Stimulated activated CD8-positive, alpha-beta memory T cell treated with anti-CD3 and anti-CD28 coated beads, Interleukin-15, amount 100 ng/mL, for 48 hours (primary cell): ENCODE measurements around the gene UBQLN3.

Experiments
- DNase-seq, 2 donors: peaks; one replicate each; pipeline ENCODE4 v3.0.0-alpha.2; 2020; ENCODE audit warnings: low read depth in 2 of 2

Gene UBQLN3

DNA sequence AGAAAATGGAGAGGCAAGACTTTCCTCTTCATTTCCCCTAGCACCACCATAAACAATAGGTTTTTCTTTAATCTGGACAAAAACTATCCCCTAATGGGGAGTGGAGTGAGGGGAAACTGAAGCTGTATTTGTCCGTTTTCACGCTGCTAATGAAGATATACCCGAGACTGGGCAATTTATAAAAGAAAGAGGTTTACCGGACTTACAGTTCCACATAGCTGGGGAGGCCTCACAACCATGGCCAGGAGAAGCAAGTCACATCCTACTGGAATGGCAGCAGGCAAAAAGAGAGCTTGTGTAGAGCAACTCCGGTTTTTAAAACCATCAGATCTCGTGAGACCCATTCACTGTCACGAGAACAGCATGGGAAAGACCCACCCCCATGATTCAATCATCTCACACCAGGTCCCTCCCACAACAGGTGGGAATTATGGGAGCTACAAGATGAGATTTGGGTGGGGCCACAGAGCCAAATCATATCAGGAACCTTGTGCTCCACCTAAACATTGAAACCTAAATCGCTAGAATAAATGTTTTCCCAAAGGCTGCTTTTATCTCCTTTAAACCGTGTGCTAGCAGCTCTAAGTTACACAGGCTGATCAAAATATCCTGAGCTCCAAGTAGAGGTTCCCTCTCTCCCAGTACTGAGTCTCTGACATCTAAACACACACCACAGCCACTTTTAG is 4.3 kb downstream of the UBQLN3 start:
- no peak for DNase-seq

DNA sequence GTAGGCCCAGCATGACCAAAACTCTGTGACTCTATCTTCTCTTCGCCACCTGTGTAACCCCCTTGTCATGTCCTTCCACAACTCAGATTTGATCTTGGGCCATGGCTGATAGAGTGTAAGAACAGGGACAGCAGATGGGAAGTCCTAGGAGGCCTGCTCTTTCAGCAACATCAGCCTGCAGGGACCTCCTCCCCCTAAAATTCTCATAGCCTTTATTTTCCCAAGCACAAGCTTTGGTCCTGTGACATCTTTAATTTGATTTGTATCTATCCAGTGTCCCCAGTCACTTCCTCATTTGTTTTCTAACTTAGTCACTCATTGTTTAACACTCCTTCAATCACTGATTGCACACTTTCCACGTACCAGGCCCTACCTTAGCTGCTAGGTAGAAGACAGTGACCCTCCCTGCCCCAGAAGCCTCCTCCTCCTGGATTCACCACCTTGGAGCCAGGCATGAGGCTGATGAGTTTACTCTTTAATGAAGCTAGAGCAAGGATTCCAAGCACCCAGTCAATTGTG is 5.3 kb downstream of the UBQLN3 start:
- no peak for DNase-seq

DNA sequence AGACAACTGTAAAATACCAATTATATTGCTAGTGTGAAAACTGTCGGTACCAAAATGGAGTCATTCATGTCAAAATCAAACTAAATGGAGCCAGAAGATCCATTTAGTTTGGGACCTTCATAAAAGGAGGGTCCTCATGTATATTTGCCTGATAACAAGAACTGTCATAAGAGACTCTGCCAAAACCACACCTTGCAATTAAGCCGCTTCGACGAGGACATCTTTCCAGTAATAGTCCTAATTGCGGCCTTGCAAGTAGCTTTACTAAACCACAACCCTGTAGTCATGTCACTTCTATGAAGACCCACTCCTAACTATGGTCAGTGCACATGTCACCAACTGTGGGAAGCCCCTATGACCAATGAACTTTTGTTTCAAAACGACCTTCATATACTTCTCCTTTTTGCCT is 9.4 kb downstream of the UBQLN3 start:
- no peak for DNase-seq

DNA sequence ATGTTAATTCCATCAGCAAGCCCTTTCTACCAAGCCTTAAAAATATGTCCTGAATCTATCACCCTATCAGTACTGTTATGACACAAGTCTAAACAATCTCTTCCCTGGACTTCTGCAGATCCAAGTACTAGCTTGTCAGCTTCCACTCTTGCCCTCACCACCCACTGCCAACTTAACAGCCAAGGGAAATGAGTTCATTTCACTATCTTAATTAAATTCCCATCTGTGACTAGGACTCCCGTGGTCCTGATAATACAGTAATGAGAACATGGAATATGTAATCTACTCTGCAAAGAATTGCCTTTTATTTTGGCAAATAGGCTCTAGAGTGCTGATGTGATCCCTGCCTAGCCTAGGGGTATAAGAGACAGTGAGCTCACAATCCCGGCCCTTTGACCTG is 10.1 kb downstream of the UBQLN3 start:
- no peak for DNase-seq

DNA sequence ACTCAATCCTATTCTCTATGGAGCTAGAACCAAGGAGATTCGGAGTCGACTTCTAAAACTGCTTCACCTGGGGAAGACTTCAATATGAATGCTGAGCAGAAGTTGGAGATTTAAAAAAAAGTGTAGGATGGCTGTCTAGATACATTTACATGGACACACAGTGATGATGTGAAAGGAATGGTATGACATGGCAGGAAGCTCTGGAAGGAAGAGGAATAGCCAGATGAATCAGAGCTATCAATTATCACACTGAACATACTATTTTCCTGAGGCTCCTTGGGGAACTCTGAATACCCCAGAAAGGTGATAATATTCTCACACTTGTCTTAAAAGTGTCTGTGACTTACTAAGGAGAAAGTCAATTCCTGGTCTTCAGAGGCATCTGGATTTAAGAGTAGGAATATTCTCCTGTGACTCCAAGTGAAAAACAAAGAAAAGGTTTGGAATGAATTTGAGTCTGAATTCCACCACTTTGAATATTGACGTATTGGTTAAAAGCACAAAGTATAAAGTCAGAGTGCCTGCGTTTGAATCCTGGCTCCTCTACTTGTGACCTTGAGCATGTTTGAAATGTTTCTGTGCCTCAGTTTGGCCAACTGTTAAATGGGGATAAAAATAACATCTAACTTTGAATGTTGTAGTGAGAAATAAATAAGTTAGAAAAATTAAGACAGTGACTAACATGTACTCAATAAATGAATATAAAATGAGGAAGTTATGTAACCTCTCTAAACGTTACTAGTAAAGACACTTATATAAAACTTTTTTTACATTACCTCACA is 20.0 kb downstream of the UBQLN3 start:
- no peak for DNase-seq

DNA sequence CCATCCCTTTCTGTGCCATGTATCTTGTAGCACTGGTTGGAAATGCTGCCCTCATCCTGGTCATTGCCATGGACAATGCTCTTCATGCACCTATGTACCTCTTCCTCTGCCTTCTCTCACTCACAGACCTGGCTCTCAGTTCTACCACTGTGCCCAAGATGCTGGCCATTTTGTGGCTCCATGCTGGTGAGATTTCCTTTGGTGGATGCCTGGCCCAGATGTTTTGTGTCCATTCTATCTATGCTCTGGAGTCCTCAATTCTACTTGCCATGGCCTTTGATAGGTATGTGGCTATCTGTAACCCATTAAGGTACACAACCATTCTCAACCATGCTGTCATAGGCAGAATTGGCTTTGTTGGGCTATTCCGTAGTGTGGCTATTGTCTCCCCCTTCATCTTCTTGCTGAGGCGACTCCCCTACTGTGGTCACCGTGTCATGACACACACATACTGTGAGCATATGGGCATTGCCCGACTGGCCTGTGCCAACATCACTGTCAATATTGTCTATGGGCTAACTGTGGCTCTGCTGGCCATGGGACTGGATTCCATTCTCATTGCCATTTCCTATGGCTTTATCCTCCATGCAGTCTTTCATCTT is 20.9 kb downstream of the UBQLN3 start:
- no peak for DNase-seq

DNA sequence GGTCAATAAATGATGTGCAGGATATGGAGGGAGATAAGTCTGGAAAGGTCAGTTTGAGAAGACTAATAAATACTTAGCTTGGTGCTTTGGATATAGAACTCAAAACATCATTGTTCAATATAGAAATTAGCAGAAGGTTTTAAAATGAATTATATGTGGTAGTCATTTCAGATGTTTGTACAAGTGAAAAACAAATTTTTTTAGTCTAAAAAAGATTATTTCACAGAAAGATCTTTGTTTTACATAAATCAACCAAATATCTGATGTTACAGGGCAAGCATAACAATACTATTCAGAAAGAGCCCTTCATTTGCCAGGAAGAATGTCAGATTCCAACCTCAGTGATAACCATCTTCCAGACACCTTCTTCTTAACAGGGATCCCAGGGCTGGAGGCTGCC is 21.4 kb downstream of the UBQLN3 start, which contains the start of gene OR52D1:
Gene OR52D1, plus strand, starts transcription at position 301 of the 400 bp plus-strand sequence. Its CDS starts 22 bp downstream, at position 323.
- no peak for DNase-seq

DNA sequence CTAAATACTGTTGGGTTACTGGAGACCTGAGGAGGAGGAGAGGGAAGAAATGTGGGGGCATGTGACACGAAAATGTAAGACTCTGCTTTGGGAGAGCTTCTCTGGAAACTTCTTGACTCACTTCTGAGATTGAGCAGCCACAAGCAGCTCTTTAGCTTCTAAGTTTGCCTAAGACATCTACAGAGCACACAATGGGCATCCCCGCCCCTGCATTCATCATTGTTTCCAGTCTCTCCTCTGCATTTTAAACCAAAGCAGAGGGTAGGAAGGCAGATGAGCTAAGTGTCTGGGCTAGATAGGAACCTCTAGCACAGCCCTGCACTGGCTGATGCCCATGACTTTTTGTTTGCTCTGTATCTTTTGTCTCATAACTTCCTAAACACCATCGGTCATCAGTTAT is 23.3 kb downstream of the UBQLN3 start:
- DNase-seq = peak in 1 of 2 donors; percentile 9

DNA sequence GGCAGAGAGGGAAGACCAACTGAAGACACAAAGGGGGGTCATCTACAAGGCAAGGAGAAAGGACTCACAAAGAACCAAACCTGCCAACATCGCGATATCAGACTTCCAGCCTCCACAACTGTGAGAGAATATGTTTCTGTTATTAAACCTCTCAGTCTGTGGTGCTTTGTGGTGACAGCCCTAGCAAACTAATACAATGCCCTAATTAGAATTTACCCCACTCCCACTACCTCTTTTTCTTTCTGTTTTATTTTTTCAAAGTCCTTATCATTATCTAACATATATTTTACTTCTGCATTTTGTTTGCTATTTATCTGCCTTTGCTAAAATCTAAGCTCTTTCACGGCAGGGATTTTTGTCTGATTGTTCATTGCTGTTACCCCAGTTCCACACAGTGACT is 23.8 kb downstream of the UBQLN3 start:
- no peak for DNase-seq

DNA sequence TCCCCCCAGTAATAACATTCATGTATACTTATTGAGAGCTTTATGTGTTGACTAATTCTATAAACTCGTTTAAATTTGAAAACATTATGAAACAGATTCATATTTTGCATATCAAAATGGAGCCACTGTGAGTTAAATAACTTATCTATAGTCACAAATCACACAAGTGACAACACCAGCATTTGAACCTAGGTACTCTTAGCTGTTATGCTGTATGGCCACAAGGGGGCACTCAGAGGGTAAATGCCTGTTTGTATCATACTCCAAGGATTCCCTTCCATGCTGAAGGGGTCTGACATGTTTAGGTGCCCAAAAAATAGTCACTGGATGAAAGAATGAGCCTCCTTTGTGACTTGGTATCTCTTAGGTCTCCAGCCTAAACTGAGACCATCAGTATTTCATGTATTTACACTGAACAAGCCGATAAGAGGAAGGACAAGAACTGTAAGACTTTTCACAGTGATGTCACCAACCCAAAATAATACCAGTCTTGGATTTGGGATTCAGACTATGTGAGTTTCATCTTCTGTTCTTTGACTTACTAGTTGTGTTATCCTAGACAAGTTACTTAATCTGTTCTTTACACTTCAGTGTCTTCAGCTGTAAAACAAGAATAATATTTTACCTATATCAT is 33.5 kb downstream of the UBQLN3 start:
- DNase-seq = no peak

DNA sequence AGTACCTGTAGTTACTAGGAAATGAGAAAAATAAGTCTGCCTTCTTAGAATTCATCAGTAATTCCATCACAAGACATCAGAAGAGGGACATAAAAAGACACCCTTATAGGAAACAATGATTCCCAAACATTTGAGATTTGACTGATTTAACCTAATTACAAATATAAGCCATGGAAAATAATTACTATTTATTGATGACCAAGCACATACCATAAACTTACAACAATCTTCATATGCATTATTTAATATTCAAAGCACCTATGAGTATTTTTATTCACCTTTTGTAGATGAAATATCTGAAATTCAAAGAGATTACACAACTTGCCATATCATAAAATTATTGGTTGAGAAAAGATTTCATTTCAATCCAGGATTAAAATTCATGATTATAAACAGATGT is 35.8 kb downstream of the UBQLN3 start:
- DNase-seq = no peak

DNA sequence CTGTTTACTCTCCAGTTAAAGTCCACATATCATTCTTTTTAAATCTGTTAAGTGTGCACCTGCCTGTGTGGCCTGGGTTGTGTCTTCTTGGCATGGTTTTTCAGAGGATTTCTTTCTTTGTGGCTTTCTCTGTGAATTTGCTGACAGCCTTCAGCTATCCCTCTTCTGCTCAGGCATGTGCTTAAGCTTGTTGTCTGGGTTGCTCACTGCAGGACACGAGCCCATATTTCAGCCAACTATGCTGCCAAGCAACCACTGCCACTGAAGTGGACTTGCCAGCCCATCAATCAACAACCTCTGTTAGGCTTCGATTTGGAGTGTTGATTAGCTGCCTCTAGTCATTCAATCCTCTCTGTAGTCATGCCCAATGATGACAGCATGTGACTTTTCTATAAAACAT is 42.2 kb downstream of the UBQLN3 start:
- DNase-seq = no peak

DNA sequence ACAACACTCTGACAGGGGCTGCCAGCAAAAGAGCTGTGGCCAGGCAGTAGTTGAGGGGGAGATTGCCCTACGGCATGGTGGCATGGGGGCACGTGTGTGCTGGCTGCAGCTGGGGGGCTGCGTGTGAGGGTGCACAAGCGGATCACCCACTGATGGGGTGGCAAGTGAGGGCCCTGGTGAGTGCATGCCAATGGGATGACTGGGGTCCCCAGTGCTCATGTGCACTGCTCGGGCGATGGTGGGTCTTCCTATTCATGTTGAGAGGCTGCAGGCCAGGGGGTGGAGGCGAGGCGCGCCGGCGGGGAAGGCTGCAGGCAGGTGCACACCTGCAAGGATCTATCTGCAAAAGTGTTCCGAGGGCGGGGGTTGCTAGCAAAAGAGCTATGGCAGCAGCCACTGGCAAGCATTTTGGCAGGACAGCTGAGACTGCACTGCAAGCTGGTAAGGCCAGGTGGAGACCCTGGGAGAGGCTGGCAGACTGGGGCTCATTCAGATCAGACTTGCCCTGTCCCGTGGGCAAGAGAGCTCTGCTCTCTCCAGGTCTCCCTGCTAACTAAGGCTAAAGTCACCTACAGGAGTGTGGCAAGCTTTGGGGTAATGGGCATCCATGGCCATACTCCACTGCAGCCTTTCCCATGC is 48.7 kb downstream of the UBQLN3 start:
- no peak for DNase-seq
